IPS-18c (cell line): ENCODE data around the gene RTBDN.

Source experiments
- H3K4me3 ChIP-seq: 2 replicates; pipeline ENCODE4 v1.7.0; 2013; ENCODE audit warnings: low read depth, mild to moderate bottlenecking, low read length, moderate library complexity; ENCODE audit not compliant: insufficient read depth
- H3K9me3 ChIP-seq: one replicate; pipeline ENCODE4 v1.6.1; 2013; ENCODE audit warnings: mild to moderate bottlenecking, low read length, moderate library complexity; ENCODE audit not compliant: control insufficient read depth, insufficient read depth

The RTBDN gene

GRCh38 chr19:12777217-12778016 is 57.0 kb downstream of the RTBDN start:
- Histone ChIP-seq H3K9me3 (no peaks in the 10 kb centered on the region), H3K4me3 (peak overlapping the region; percentile 58; the same call in 1 of the 2 replicates)
